ENCODE measurements around the gene REM2. TPM values are rescaled to one million over a fixed set of nuclear protein-coding genes. Genes with fewer than 3 reads are reported as not detected.
A peak's percentile ranks its signal among the peaks of the same experiment; 100 is the strongest.

The REM2 gene
- total RNA-seq, 1 experiment from 2014 or later, result 1.2 TPM

DNA sequence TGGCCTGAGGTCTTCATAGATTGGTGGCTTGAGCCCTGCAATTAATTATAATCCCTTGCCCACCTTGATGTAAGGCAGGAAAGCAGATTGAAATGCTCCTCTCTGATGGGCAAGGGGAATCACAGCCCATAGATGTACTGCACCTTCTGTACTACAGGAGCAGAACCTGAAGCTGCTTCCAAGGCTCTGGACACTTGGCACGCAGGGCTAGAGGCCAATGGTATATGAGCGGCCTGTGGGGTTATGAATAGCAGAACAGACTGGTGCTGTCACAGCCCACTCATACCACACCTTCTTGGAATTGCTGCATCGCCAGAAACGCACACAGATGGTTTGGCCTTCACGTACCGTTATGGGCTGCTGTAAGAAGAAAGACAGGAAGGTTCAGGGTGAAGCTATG lies 37.7 kb downstream of the REM2 start:
- Histone ChIP-seq H2AFZ (ENCODE audit: low read length) (no peak overlapping the region), H2BK12ac (ENCODE audit: insufficient read length, low read depth, low read length) (no peak overlapping the region), H4K5ac (ENCODE audit: insufficient read length, low read depth, low read length) (no peak overlapping the region), H3K4me2 (ENCODE audit: insufficient read depth, insufficient read length, low read length) (no peak overlapping the region), H3K9ac (ENCODE audit: extremely low read depth, insufficient read length, low read length) (no peak overlapping the region), H3K56ac (ENCODE audit: insufficient read length, low read depth, low read length) (no peak overlapping the region), H3K23me2 (ENCODE audit: insufficient read length, low read depth, low read length, poor library complexity, severe bottlenecking) (peaks cover 9% of the 10 kb centered on the region), H2BK15ac (ENCODE audit: low read depth, low read length) (no peak overlapping the region), H3K27me3 (ENCODE audit: insufficient read depth, low read length) (no peaks in the 10 kb centered on the region), H4K8ac (replicated peaks; ENCODE audit: insufficient read length, low read depth, low read length) (no peak overlapping the region), H2BK120ac (ENCODE audit: low read depth, low read length, poor library complexity, severe bottlenecking) (no peak overlapping the region), H2AK5ac (ENCODE audit: insufficient read length, low read length) (no peak overlapping the region), H3K14ac (ENCODE audit: insufficient read depth, low read length) (no peak overlapping the region), H3K18ac (ENCODE audit: insufficient read length, low read depth, low read length) (no peak overlapping the region), H3K27ac (ENCODE audit: insufficient read length, low read depth, low read length) (no peak overlapping the region), H4K91ac (ENCODE audit: insufficient read length, low read depth, low read length) (no peak overlapping the region), H4K20me1 (ENCODE audit: control insufficient read depth, insufficient read depth, insufficient read length) (no peaks in the 10 kb centered on the region), H3K4me1 (ENCODE audit: insufficient read depth, low read length) (peaks cover 3% of the 10 kb centered on the region; the same call in 1 of the 2 replicates), H3K4ac (ENCODE audit: low read depth, low read length) (no peak overlapping the region), H2BK5ac (ENCODE audit: insufficient read length, low read length) (no peak overlapping the region), H2BK20ac (ENCODE audit: low read depth, low read length, poor library complexity, severe bottlenecking) (no peak overlapping the region), H3K23ac (ENCODE audit: insufficient read length, low read depth, low read length) (no peak overlapping the region), H3T11ph (ENCODE audit: low read length) (no peak overlapping the region), H3K9me3 (ENCODE audit: control insufficient read depth, low read depth, low read length) (no peaks in the 10 kb centered on the region), H3K79me1 (ENCODE audit: insufficient read depth, low read depth, low read length, poor library complexity, severe bottlenecking) (peaks cover 3% of the 10 kb centered on the region), H3K79me2 (ENCODE audit: insufficient read depth, low read length) (peaks cover 3% of the 10 kb centered on the region; the same call in 1 of the 2 replicates)
- no peak for DNase-seq
- no CpG with 5 or more reads among the region's 6 CpGs for WGBS (ENCODE audit: extremely low coverage, insufficient read length, low lambda C conversion rate)
- Mint-ChIP-seq H3K27me3 (ENCODE audit: low read depth) (no peaks in the 10 kb centered on the region; the same call in 1 of the 2 replicates), H3K36me3 (ENCODE audit: insufficient read depth in 1 of 3, low read depth in 3 of 3) (peaks cover 41 to 70% (median 68%) of the 10 kb centered on the region in 3 experiments), H3K9me3 (peaks cover 0 to 3% of the 10 kb centered on the region in 2 experiments; a peak in 1 of 5 replicates), H3K4me1 (peaks cover 16 to 17% of the 10 kb centered on the region in 2 experiments), H3K27ac (peak overlapping the region in 1 of 3 experiments; percentile 69; a peak in 2 of 7 replicates), H3K4me3 (no peak overlapping the region)
- TF ChIP-seq, protein P1, sequence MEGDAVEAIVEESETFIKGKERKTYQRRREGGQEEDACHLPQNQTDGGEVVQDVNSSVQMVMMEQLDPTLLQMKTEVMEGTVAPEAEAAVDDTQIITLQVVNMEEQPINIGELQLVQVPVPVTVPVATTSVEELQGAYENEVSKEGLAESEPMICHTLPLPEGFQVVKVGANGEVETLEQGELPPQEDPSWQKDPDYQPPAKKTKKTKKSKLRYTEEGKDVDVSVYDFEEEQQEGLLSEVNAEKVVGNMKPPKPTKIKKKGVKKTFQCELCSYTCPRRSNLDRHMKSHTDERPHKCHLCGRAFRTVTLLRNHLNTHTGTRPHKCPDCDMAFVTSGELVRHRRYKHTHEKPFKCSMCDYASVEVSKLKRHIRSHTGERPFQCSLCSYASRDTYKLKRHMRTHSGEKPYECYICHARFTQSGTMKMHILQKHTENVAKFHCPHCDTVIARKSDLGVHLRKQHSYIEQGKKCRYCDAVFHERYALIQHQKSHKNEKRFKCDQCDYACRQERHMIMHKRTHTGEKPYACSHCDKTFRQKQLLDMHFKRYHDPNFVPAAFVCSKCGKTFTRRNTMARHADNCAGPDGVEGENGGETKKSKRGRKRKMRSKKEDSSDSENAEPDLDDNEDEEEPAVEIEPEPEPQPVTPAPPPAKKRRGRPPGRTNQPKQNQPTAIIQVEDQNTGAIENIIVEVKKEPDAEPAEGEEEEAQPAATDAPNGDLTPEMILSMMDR (conservative IDR thresholded peaks at IDR 0.05), result no peak
